ENCODE data around the gene STING1.
"Not testable (repeated sequence)": the region's sequence is repeated elsewhere in the genome, so short reads cannot be mapped to it uniquely, and the experiment has no call there.

STING1 gene

GRCh38 chr5:139482050-139482889 is at the start of gene STING1:
Gene STING1 (minus strand): TSS chr5:139482758. CDS start chr5:139481704, 1,054 bp downstream.
- DNase-seq (ENCODE audit: low read depth in 2 of 2) = peak; percentile 49 to 67

- DNase-seq (ENCODE audit: low read depth in 2 of 2) = no peak
Measured at GRCh38 chr5:139531772-139532169, 49.2 kb upstream of the STING1 start.

DNA sequence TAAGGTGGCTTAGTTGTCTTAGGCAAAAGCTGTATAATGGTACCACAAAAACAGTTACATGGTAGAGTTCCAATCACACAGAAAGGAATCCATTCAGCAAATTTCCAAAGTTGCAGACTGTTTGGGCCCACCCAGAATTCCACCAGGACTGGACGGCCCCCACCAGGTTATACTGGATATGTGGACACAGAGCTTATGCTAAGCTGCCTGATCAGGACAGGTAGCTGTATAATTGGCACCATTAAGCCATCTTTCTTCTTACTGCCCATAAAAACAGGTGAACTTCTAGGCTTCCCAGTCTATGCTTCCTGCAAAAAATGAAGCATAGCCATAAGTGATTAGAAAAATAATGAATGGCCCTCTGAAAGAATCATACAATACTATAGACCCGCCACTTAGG is 47.5 kb upstream of the STING1 start:
- DNase-seq (ENCODE audit: low read depth in 2 of 2) = not testable (repeated sequence)

DNA sequence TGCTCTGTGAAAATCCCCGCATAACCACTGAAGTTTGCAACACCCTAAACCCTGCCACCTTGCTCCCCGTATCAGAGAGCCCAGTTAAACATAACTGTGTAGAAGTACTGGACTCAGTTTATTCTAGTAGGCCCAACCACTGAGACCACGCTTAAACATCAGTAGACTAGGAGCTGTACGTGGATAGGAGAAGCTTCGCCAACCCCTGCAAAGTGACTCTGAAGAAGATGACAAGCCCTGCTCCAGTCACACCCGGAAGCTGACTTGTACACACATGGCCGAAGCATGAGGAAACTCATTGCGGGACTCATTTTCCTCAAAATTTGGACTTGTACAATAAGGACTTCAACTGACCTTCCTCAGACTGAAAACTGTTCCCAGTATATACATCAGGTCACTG is 46.1 kb upstream of the STING1 start:
- DNase-seq (ENCODE audit: low read depth in 2 of 2) = not testable (repeated sequence)

GRCh38 chr5:139527896-139528467 is 45.4 kb upstream of the STING1 start:
- not testable (repeated sequence) for DNase-seq (ENCODE audit: low read depth in 2 of 2)

DNA sequence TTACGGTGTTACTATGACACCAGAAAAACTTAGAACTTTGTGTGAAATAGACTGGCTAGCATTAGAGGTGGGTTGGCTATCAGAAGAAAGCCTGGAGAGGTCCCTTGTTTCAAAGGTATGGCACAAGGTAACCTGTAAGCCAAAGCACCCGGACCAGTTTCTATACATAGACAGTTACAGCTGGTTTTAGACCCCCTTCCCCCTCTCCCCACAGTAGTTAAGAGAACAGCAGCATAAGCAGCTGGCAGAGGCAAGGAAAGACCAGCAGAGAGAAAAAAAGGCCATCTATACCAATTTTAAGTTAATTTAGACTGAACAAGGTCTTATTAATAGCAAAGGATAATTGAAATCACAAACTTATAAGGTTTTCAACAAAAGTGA is 44.5 kb upstream of the STING1 start:
- not testable (repeated sequence) for DNase-seq (ENCODE audit: low read depth in 2 of 2)

GRCh38 chr5:139526309-139527089 is 43.9 kb upstream of the STING1 start:
- DNase-seq (ENCODE audit: low read depth in 2 of 2) = not testable (repeated sequence)

- DNase-seq (ENCODE audit: low read depth in 2 of 2) = not testable (repeated sequence)
Measured at GRCh38 chr5:139525586-139526308, 43.2 kb upstream of the STING1 start.

GRCh38 chr5:139524940-139525585 is 42.5 kb upstream of the STING1 start:
- DNase-seq (ENCODE audit: low read depth in 2 of 2) = no peak

GRCh38 chr5:139524446-139524845 is 41.9 kb upstream of the STING1 start:
- DNase-seq (ENCODE audit: low read depth in 2 of 2) = no peak

DNA sequence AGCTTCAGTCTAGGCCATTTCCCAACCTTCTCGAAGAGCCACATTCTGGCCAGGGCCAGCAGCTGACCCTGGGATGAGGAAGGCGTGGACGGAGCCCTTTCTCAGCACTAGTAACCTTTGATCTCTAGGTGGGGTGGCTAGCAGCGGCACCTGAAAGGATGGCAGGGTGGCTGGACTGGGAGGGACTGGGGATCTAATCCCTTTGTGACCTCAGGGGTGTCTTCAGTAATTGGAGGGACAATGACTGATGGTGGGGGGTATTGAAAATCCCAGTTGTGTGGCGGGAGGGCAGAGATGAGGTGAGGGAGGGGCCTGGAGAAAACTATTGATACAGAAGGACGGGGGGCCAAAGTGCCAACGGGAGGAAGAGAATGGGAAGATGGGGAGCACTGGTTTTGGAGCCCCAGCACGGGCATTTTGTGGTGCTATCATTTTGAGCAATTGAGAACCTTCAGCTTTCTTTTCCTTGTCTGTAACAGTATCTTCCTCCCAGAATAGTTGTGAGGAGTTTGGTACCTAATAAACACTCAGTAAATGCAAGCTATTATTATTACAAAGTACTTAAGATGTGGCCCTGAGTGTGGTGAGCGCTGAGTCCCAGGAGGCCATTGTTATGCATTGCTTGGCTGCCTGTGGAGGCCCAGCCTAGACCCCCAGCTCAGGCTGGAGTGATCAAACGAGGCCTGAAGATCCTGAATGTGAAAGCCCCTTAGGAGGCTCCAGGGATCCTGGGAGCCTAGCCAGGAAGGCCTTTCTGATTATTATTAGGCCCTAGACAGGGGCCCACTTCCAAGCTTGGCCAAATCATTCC is 41.3 kb upstream of the STING1 start:
- no peak for DNase-seq (ENCODE audit: low read depth in 2 of 2)

DNA sequence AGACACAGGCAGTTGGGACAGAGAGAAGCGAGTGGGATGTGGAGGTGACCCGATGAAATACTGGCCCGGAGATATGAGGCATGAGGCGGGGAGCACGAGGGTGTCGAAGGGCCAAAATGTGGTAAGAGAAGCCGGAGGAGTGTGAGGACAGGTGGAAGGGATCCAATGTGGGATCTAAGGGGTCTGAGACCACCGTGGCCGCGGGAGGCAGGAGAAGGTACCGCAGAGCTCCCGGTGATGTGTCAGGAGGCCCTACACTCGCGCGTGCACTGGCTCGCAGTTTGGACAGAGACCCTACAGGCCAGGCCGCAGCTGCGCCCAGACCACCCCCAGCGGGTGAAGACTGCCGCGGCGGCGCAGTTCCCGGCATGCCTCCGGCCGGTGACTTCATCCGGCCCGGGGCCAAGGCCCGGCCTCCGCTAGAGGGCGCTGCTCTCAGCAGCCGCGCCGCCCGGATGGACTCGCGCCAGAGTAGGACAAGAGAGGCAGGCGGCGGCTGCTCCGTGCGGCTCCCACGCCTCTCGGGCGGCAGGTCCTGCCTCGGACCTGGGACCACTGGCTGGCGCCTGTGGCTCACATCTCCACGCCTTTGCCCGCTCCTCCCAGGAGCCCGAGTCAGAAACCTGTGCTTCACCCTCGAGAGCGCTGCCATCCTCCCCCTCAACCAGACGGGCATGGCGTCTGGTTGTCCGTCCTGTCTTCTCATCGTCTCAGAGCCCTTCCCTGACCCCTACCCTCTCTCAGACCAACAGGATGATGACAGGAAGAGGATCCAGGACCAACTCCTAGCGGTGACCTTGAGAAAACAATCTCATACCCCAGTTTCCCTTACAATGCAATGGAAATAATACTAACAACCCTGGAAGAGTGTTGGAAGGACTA is 35.4 kb upstream of the STING1 start:
- peak; percentile 86 to 90 for DNase-seq (ENCODE audit: low read depth in 2 of 2)

DNA sequence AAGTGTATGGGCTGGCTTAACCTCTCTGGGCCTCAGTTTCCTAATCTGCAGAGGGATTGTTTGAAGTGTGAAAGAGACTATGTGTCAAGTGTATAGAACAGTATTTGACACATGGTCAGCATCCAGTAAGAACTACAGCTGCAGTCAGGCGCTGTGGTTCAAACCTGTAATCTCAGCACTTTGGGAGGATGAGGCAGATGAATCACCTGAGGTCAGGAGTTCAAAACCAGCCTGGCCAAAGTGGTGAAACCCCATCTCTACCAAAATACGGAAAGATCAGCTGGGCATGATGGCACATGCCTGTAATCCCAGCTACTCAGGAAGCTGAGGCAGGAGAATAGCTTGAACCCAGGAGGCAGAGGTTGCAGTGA is 31.9 kb upstream of the STING1 start:
- DNase-seq (ENCODE audit: low read depth in 2 of 2) = no peak

DNA sequence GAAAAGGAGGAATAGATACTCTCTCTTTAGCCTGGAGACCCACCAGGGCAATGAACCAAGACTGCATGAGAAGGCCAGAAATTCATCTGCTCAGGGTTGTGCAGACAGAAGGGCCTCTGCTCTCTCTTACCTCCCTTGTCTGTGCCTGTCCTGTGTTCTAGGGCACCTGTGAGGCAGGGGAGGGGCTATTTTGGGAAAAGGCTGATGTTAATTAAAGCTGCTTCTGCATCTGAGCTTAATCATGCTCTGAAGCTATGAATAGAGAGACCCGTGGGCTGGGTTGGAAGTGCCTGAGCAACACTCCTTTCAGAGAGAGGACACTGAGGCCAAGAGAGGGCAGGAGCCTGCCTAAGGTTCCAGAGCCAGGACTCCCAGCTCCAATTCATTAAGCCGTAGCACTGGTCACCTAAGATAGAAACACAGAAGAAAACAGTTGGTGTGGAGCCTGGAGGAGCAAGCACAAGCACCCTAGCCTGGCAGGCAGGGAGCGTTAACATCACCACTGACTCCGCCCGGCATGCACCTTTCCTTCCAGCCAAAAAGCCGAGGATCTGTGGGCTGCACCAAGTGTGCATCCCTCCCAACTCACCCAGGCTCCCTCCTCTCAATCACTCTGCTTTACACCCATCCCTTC is 31.4 kb upstream of the STING1 start:
- DNase-seq (ENCODE audit: low read depth in 2 of 2) = no peak

GRCh38 chr5:139513434-139513833 is 30.9 kb upstream of the STING1 start:
- peak; percentile 62 to 75 for DNase-seq (ENCODE audit: low read depth in 2 of 2)

DNA sequence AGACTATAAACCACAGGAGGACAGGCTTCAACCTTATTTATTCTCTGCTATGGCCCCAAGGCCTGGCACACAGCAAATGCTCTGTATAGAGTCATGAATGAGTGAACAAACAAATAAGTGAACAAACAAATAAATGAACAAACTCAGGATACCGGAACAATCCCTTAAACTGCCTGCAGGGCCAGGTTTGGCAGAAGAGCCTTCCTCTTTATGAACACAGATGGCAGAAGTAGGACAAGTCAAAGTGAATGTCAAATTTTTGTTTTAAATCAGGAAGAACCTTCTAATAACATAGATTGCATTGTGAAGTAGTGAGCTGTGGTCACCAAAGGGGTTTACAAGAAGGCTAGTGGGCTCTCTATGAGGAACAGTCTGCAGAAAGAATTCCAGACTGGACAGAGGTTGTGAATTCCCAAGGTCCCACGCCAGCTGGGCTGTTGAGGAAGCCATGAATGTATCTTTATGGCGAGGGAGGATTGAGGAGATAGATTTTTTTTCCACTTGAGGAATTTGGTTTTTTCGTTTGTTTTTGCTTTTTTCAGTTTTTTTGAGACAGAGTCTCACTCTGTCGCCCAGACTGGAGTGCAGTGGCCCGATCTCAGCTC is 30.3 kb upstream of the STING1 start:
- DNase-seq (ENCODE audit: low read depth in 2 of 2) = no peak

GRCh38 chr5:139504722-139505121 is 22.2 kb upstream of the STING1 start:
- not testable (repeated sequence) for DNase-seq (ENCODE audit: low read depth in 2 of 2)

- not testable (repeated sequence) for DNase-seq (ENCODE audit: low read depth in 2 of 2)
Measured at GRCh38 chr5:139503879-139504278, 21.3 kb upstream of the STING1 start.

Measured in stimulated activated CD4-positive, alpha-beta T cell treated with anti-CD3 and anti-CD28 coated beads, Interleukin-4, amount 100 ng/mL, for 48 hours (primary cell).